ENCODE data around the gene PAQR8.

Gene PAQR8, protein sequence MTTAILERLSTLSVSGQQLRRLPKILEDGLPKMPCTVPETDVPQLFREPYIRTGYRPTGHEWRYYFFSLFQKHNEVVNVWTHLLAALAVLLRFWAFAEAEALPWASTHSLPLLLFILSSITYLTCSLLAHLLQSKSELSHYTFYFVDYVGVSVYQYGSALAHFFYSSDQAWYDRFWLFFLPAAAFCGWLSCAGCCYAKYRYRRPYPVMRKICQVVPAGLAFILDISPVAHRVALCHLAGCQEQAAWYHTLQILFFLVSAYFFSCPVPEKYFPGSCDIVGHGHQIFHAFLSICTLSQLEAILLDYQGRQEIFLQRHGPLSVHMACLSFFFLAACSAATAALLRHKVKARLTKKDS
- total RNA-seq: 34.9 to 48.4 reads per million in 2 donors

DNA sequence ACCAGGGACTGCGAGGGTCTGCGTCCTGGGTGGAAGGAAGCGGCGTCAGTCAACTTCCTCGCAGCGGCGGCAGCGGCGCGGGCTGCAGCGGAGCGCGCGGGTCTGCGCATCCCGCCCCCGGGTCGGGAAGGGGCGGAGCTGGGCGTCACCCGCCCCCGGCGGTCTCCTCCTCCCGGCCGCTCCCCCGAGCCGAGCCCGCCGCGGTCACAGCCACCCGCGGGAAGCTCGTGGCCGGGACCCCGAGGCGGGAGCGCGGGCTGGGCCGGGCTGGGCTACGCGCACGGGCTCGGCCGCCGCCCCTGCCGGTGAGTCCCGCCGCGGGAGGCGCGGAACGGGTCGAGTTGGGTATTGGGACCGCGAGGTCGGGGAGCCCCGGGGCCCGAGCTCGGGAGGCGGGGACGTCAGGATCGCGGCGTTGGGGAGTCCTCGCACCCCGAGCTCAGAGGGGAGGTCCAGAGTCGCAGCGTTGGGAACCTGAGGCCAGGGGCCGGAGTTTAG, at the start of gene PAQR8:
Gene PAQR8 (plus strand): TSS at position 207 of the 498 bp plus-strand sequence. CDS start 41,063 bp downstream, outside the sequence.
- peak; percentile 72 for DNase-seq

DNA sequence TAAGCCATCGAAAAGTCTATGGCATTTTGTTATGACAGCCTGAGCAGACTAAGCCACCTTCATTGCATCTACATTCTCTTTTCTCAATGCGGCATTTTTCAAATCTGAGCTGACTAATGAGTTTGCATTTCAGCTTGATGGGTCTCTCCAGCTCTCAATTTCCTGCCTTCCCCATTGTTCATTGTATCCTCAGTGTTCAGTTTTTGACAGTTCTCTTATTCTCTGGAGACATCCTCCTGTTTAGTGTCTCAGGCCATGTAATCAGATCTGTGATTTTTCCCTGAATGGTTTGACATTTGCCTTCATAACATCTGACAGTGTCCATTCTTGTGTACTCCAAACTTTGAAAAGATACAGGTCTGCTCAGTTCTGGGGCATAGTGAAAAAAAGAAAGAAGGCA, 49.5 kb upstream of the PAQR8 start:
- no peak for DNase-seq

DNA sequence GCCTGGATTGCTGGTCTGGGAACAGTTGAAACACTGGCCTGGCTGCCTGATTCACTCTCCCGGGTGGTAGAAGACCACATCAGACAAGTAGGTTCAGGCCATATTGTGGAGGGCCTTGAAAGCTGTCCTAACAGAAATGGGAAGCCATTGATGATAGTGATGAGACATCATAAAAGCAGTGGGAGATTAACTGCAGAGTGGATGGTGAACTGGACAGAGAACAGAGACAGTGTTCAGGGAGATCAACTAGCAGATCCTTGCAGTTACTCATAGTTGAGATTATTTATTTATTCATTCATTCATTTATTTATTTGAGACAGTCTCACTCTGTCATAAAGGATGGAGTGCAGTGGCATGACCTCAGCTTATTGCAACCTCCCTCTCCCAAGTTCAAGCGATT, 47.2 kb upstream of the PAQR8 start:
- DNase-seq: no peak

DNA sequence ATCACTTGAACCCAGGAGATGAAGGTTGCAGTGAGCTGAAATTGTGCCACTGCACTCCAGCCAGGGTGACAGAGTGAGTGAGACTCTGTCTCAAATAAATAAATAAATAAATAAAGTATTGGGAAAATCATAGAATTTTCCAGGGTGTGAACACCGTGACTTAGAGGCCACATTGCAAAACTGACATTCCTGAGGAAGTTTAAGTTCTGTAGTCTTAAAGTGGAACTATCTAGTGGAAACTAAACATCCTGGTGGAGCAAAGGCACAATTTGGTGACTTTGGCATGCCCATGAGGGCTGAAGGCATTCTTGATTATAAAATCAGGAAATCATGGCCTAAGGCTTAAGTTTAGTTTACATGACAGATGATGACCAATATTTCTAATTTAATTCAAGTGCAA, 44.7 kb upstream of the PAQR8 start:
- DNase-seq: no peak

DNA sequence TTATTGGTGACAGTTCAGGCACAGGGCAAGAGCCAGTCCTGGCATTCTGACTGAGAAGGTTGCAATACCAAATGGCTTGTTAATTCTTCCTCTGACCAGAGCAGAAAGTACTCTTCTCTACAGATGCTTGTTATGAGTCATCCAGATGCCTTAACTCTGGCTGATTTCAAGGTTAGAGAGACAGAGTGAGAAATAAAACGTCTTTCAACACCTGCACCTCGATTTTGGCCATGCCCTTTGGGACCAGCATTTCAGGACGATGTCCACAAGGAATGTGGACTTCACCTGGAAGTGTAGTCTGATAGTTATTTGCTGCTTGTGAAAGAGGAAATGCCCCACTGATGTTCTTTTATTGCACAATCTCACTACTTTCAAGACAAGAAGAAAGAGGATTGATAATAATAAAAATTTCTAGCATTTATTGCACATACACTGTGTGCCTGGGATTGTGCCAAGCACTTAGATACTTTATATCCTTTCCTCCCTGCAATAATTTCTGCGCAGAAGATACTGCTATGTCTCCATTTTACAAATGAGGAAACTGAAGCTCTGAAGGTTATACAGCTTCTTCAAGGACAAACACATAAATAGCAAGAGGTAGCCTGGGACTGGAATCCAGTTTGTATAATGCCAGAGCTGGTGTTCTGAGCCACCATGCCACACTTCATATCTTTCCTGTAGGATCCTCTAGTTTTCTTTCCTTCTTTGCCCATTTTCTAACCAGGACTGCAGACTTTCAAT, 43.9 kb upstream of the PAQR8 start:
- DNase-seq: no peak

DNA sequence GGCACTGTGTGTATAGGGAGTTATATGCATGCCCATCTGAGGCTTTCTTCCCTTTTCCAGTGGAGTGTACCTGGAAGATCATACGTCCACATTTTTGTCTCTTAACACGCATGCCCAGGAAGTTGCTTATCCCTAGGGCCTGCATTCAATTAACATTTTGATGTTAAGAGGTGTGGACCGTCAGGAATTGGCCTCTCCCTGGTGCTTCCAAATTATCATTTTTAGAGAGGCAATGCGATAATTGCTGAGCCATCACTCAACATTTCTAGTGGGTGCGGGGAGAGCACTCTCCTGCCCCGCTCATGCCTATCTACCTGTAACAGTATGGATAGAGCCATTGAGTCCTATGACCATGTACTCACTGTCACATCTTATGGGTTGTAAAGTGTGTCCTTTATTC, 37.8 kb upstream of the PAQR8 start:
- DNase-seq: no peak

DNA sequence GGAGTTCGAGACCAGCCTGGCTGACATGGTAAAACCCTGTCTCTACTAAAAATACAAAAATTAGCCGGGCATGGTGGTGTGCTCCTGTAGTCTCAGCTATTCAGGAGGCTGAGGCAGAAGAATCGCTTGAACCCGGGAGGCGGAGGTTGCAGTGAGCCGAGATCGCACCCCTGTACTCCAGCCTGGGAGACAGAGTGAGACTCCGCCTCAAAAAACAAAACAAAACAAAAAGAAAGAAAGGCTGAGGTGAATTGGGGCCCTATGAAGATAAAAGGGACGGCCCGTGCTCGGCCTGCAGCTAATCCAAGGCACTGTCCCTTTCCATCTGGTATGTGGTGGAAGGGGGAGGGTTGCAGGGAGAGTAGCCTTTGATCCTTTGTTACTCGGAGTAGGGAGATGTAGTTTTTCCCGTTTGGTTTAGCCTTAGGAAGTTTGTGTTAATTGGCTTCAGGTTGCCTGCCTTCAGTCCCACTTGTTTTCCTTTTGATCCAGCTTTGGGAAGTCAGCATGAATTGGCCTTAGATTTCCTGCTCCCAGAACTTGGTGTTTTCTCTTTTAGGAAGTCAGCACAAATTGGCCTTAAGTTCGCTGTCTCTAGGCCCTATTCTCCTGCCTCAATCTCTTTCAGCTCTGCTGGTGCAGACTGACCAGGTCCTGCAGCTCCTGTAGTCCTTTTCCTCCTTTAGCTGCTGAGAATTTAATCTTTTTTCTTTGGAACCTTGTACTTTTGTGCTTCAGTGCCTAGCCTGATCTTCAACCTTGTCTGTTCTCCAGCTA, 36.1 kb upstream of the PAQR8 start:
- no peak for DNase-seq

DNA sequence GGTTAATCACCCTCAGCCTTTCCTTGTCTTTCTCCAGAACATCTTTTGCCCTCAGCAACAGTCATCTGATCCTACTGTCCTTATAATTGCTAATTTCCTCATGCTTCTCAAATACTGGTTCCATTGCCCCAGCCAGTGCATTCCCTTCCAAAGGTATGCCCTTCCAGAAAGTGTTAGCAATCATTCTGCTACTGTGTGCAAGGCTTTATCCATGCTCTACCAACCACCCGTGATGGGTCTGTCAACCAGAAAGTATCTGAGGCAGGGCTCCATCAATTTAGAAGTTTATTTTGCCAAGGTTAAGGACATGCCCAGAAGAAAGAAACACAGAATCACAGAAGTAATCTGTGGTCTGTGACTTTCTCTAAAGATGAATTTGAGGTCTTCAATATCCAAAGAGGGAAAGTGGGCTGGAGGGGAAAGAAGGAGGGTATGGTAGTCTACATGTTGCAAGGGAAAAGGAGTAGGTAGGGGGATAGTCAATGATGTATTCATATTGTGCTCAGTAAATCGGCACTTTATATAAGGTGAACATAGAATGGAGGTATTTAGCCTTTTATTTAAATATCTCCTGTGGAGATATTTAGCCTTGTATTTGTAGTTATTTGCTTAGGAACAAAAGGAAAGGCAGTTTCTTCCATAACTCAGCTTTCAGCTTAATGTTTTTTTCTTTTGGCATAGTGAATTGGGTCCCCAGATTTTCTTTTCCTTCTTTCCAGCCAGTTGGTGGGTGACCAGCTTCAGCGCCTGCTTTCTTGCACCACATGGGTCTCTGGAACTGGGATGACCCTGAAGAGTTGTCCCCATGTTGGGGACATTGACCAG, 35.2 kb upstream of the PAQR8 start:
- DNase-seq: no peak

DNA sequence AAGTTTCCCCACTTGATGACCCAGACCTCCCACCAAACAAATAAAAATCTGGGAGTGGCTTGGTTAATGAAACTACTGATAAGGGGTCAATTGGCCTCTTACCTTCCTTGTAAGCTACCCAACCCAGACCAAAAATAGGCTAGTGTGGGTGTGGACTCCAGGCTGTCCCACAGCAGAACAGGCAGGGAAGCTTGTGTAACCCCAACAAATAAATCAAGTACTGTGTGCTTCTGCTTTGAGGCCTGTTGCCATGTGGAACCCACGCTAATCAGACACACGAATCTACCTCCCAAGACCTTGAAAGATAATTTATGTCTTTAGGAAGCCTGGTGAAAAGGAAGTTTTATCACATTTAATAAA, 33.7 kb upstream of the PAQR8 start:
- no peak for DNase-seq

DNA sequence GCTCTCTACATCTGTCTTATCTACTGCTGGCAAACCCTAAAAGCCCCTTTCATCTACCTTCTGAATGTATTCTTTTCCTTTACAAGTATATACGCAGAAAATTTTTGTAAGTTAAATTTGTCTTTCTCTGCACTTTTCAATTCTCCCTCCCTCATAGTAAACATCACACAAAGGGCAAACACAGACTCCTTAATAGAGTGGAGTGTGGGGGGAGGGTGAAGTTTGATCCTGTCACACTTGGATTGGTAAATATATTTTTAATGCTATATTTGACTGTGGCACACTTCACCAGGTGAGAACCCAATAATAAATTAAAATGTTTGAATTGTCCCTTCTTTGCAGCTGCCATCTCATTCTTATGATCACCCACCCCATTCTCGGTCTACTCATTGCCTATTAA, 33.2 kb upstream of the PAQR8 start:
- no peak for DNase-seq

DNA sequence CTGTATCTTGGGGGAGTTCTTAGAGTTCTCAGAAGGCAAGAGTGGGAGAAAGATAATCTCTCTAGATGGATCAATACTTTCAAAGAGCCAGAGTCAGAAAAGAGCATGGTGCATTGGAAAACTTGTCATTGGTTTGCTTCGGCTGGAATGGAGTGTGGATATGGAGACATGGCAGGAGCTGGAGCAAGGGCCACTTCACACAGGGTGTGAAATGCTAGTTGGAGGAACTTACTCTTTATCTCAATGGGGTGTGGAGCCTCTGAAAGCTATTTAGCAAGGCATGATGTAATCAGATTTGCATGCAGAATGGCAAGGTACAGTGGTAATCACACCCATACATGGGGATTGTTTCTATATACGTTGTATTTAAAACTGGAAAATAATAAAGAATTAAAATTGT, 31.5 kb upstream of the PAQR8 start:
- no peak for DNase-seq

DNA sequence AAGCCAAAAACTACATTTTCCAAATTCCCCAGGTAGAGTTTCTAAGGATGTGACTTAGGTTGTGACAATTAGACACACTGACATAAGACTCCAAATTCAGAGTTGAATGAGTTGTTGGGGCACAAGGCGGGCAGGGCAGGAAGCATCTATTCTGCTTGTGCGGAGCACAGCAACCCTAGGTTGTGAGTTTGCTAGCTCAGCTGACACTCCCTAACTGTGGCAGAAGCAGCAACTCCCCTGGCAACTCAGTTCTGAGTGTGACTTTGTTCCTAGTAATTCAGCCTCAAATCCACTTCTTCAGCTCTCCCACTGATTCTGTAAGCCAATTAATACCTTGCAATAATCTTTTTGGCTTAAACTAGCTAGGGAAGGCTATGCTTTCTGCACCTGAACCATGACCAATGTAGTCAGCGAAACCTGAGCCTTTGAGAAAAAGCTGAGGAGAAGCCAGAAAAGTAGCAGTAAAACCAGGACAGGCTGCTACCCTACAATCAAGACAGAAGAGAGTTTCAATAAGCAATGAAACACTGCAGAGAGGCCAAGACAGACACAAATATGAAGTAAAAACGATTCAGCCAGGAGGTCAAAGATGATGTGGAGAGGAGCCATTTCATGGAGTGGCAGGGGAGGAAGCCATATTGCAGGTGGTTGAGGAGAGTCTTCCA, 30.0 kb upstream of the PAQR8 start:
- DNase-seq: no peak

DNA sequence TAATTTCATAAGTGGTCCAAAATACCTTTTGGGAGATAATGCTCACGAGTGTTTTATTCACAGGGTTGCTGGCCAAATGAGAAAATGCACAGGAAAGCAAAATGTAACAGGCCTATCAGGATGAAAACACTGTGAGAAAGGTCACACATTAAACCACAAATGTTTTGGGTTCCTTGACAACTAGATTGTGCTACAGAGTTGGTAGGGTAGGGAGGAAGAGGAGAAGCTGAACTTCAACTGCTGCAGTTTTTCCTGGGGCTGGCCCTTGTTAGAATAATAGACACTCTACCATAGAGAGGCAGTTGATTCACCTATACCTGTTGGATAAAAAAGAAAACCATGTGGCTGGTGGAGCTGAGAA, 28.1 kb upstream of the PAQR8 start:
- DNase-seq: no peak

DNA sequence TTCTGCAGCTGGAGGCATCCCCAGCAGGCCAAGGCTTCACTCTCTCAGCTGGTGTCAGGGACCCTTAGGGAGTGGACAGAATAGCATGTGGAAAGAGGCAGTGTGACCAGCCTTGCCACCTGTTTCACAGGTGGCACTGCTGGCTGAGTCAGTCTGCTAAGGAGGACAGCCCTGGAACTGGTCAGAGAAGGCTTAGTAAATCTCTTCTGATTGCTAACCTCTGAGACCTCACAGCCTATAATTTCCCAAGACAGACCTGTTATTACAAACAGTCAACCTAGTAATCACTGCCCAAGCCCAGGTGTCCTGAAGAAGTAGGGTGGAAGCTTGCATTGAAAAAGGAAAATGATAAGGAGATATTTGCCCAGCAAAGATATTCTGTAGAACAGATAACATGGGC, 26.4 kb upstream of the PAQR8 start:
- DNase-seq: no peak

DNA sequence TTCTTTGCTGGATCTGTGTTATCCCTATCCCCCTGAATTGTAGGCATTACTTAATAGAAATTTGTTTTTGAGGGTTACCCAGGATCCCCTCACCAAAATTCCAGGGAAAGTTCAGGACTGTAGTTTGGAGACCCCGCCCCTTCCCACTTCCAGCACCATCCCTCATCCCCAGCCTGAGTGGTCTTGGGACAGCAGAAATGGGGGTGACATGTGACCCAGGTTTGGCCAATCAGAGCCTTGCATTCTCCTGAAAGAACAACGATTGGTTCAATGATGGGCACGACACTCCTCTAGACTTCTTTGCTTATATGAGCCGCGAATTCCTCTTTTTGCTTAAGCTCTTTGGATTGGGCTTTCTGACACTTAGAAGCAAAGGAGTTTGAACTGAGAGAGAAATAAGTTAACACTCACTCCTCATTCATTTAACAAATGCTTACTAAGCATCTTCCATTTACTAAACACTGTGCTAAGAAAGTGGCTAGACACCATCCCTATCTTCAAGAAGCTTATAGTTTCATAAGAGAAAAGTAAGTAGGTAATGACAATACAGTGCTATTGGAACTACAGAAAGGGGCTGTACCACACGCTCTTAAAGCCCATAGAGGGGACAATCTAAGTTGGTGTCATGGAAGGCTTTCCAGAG, 24.9 kb upstream of the PAQR8 start:
- DNase-seq: no peak

DNA sequence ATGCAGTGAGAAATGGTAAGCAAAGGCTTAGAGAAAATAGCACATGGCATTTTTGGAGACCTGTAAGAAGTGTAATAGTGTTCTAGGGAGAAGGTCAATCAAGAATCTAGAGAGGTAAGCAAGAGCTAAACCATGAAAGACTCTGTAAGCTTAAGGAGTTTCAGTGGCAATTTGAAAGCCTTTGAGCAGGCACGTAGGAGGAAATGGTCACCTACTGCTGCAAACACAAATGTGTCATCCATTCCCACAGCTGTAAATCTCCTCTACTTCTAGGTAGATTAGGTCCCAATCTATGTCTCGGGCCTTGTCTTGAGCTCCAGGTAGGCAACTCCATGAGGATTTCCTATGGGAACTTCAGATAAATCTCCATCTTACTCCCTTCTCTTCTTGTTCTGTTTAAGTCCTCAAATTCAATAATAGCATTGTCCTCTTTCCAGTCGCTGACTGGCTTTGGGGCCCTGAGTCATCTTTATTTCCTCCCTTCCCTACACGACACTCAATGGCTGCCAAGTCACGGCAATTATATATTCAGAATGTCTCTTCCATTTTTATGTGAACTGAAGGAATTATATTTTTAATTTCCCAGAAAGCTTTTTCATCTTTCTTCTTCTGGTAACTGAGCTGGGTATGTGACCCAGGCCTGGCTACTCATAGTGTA, 24.2 kb upstream of the PAQR8 start:
- no peak for DNase-seq

DNA sequence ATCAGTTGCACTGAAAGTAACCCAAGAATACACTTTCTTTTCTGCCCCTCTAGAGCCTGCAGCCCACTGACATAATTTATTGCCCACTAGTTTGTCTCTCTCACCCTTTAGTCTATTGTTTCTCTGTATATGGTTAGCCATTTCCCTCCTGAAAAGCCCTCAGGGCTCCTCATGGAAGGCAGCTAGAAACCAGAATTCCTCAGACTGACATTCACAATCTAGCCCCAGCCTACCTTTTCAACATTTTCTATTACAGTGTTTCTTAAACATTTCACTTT, 21.4 kb upstream of the PAQR8 start:
- DNase-seq: no peak

DNA sequence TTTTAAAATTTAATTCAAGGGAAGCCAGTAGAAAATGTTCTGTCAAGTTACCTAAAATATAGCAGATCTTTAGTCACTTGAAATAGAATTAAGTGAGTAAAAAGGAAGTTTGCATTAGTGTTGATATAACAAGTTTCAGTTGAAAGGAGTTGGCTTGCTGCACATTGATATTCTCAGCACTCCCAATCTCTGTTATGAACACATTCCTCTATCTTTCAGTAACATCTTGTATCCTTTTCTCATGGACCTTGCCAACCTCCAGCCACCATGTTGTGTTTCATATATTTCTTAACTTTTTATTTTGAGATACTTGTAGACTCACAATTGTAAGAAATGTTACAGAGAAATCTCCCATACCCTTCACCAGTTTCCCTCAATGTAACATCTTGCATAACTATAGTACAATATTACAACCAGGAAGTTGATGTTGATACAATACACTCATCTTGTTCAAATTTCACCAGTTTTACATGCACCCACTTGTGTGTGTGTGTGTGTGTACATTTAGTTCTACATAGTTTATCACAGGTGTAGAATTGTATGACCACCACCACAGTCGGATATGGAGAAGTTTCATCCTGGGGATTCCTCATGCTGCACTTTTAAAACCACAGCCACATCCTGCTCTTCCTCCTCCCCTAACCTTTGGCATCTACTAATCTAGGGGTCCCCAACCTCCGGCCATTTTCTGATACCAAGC, 20.2 kb upstream of the PAQR8 start:
- DNase-seq: no peak

DNA sequence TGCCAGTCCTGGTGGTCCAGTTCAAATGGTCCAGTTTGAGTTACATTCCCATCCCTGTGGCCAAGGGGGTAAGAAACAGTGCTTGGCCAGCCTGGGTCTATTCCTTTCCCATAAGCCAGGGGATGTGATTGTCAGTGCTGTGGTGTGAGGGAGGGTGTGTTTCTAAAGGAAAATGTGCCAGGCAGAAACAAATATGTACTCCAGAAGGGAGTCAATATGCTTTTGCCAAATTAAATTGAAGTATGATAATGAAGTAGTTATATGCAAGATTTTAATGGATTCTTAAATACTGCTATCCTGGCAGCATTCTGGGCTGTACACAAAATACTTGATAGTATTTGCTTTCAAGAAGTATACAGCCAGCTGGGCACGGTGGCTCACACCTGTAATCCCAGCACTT, 16.6 kb upstream of the PAQR8 start:
- DNase-seq: no peak

DNA sequence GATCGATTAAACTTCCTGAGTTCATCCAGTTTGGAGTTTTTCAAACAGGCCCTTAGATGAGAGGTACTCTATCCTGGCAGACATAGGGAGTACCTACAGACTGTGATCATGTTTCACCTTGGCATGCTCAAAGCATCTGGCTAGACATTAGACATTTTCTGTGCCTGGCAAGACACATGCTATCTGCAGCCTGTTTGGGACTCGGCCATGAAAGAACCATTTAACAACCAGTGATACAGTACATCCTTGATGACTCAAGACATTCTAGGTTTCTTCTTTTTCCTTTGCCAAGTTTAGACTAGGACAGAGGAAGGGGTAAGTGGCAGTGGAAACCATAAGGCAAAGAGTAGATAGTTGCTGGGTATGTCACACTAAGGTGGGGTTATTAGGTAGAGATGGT, 15.4 kb upstream of the PAQR8 start:
- DNase-seq: no peak

DNA sequence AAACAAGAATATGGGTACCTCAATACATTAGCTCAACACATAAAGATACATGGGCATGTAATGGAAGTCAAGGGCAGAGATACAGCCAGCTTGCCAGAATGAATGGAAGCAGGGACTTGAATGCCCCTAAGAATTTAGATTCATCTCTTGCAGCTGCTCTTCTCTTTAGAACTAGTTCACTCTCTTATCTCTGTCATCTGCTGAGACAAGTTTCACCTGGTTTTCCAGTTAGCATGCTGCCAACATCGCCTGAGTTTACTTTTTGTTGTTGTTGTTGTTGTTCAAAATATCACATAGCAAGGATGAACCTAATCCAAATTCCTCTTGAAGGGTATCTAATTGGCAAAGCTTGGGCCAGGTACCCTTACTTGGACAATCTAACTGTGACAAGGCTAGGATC, 14.1 kb upstream of the PAQR8 start:
- no peak for DNase-seq
